VCaP (cell line): Measurements from ENCODE around the gene CAPN15.

ENCODE experiments used
- H3K27ac ChIP-seq: fragments of 450-650 bp; 2 replicates; pipeline ENCODE4 v1.5.1; 2017
- TF ChIP-seq, protein P1 (sequence below): fragments of 450-650 bp; conservative IDR thresholded peaks from 2 replicates; pipeline ENCODE4 v1.5.1; 2017; ENCODE audit warnings: mild to moderate bottlenecking, moderate library complexity

The CAPN15 gene

DNA sequence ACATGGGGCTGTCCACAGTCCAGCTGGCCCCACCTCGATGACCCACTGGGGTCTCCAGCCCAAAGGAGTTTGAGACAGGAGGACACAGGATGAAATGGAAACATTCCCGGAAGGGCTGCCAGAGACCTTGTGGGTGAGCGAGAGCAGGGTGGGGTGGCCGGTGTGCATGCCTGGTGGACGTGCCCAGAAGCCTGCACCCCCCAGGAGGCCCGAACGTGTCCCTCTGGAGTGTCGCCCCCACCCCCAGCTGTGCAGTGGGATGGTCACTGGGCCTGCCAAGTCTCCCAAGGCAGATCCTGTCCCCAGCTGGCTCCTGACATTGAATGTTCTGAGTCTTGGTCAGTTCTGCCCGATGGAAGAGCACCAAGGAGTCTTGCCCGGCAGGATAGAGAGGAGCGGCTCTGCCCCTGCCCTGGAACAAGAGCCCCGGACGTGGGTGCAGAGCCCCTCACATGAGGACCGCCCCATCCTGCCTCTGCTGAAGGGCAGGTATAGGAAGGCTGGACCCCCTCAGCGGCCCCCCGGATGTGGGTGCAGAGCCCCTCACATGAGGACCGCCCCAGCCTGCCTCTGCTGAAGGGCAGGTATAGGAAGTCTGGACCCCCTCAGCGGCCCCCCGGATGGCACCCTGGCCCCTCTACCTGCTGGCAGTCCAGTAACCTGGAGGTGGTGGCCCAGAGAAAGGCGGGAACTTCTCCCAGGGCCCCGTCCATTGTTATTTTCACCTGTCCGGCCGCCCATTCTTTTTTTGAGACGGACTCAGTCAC lies 3.1 kb upstream of the CAPN15 start:
- H3K27ac ChIP-seq: no peak overlapping the region
- TF ChIP-seq, protein P1, sequence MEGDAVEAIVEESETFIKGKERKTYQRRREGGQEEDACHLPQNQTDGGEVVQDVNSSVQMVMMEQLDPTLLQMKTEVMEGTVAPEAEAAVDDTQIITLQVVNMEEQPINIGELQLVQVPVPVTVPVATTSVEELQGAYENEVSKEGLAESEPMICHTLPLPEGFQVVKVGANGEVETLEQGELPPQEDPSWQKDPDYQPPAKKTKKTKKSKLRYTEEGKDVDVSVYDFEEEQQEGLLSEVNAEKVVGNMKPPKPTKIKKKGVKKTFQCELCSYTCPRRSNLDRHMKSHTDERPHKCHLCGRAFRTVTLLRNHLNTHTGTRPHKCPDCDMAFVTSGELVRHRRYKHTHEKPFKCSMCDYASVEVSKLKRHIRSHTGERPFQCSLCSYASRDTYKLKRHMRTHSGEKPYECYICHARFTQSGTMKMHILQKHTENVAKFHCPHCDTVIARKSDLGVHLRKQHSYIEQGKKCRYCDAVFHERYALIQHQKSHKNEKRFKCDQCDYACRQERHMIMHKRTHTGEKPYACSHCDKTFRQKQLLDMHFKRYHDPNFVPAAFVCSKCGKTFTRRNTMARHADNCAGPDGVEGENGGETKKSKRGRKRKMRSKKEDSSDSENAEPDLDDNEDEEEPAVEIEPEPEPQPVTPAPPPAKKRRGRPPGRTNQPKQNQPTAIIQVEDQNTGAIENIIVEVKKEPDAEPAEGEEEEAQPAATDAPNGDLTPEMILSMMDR: no peak

DNA sequence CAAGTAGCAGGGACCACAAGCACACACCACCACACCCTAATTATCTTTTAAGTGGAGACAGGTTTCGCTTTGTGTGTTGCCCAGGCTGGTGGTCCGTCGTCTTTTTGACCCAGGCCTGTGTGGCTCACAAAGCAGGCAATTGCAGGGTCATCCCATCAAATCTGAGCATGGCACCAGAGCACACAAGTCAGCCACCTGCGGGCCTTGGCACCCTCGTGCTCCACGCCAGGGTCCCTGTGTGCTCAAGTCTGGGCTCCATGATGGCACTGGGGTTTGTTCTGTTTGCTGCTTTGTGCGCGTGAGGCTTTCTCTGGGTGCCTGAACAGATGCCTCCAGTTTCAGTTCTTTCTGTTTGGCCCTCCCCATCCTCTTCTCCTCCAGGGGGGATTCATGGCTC lies 2.4 kb upstream of the CAPN15 start:
- no peak overlapping the region for H3K27ac ChIP-seq
- TF ChIP-seq, protein P1: no peak

DNA sequence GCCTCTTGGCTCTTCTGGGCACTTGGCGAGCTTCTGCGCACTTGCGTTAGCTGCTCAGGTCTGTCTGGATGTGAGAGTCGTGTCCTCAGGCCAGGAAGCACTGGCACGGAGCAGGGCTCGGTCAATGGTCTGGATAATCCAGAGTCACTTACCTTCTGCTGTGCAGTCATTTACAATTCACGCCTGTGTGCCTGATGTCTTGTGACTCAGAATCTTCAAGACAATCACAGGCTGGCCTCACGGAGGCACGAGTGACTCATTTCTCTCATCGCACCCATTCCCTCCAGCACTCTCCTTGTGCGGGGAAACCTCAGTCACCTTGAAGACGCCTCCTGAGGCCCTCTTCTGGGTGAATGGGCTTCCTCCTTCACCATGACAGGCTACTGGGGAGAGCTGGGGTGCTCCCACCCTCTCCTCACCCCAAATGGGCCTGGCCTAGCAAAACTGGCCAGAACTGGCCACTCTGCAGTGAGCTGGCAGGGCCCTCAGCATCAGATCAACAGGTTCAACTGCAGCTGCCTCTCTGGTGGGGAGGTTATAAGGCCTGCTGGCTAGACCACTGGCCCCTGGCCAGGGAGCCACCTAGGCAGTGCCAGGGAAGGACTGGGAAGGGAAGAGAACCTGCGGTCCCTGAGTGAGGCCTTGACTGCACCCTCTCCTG lies 1.9 kb upstream of the CAPN15 start:
- peak overlapping the region; percentile 89 for H3K27ac ChIP-seq
- TF ChIP-seq, protein P1: no peak

DNA sequence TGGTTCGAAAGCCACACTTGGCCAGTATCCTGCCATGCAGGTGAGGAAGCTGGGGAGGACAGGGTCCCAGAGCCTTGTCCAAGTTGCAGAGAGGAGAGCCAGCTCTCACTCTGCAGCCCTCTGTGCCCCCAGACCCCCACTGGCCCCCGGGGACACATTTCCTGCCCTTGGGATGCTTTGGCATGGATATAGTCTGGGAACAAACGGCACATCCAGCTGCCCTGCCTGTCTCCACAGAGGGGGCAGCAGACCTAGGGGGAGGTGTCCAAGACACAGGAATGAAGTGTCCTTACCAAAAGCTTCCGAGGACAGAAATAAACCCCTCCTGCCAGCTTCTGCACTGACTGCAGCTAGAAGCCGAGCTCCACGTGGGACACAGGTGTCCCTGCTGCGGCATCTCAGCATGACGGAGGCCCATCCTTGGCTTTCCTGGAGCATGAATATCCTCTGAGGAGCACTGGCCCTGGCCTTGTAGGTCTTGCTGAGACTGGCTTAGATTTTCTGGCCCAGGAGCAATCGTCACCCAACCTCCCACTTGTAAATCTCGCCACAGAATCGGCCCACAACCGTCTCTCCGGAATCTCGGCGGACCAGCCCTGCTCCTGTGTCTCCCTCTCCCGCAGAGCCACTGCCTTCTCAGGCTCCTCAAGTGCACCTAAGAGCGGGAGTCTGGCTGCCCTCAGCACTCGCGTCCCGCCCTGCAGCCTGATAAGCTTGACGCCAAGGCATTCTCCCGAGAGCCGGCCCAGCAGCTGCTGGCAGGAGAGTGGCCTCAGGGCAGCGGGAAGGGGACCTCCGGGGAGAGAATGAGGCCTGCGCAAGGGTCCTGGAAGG lies 1.1 kb upstream of the CAPN15 start:
- TF ChIP-seq, protein P1: no peak
- H3K27ac ChIP-seq: peak overlapping the region; percentile 89

DNA sequence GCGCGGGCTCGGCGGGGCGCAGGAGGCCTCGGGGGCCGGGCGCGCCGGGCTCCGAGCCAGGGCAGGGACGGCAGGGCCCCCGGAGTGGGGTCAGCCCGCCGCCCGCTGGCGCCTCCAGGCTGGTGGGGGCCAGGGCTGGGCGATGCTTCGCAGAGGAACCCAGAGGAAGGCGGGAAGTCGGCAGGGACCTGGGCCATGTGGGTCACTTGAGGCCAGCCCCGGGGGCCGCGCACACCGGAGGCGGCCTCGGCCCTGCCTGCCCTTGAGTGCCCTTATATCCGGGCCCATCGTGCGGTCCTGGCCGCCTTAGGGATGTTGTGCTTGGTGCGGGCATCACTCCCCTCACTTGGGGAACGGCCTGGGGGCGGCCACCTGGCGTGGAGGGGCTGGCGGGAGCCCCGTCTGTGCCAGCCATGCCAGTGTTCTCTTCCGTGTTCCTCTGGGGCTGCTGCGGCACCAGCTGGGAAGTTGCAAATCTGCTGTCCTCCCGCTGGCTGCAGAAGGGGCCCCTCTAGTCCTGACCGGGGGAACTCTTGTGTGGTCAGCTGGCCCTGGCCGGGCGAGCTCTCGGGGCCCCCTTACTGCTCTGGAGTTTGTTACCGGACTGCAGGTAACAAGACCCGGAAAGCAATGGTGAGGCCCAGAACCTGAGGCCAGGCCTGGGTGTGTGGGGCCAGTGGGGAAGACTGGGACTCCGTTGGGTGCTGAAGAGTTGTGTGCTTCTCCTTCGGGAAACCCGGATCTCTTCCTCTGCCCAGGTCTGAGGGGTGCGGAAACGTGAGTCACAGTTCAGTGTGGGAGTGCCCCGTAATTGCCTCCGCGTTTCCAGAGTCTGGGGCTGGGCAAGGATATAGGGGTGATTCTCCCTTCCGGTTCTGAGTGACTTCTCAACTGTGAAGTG lies 849 bp downstream of the CAPN15 start:
- TF ChIP-seq, protein P1: no peak
- peak overlapping the region; percentile 89 for H3K27ac ChIP-seq

DNA sequence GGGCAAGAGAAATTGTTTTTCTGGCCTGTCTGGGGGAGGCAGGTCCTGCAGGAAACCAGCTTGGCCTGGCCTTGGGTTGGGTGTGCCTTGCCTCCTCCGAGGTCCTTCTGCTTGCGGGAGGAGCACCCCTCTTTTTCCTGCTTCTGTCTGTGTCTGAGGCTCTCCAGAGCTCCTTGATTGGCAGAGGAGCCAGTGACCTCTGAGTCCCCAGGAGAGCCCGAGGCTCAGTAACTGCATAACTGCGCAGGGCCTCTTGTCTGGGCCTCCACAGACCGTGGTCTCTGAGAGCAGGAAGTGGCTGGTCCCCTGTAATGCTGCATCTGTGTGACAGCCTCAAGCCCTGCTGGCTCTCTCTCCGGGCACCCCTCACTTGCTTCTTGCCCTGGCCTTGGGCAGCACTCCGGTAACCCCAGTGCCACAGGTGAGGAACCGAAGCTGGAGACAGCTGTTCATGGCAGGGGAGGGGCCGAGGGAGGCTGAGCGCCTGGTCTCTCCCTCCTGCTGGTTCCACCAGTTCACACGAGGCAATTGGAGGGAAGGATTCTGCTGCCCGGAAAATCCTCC lies 1.6 kb downstream of the CAPN15 start:
- H3K27ac ChIP-seq: peak overlapping the region; percentile 89; the same call in 1 of the 2 replicates
- TF ChIP-seq, protein P1: no peak
